ENCODE measurements around the gene SCNN1B. TPM values are rescaled to one million over a fixed set of nuclear protein-coding genes. Genes with fewer than 3 reads are reported as not detected.

Gene SCNN1B
- polyA plus RNA-seq, 12 donors, result 0.07 to 2.6 (median 0.31) TPM; not detected in 4

GRCh38 chr16:23403547-23403946 is 101.4 kb downstream of the SCNN1B start:
- peak; percentile 31 for DNase-seq

GRCh38 chr16:23406024-23406423 is 103.9 kb downstream of the SCNN1B start:
- no peak for DNase-seq

DNA sequence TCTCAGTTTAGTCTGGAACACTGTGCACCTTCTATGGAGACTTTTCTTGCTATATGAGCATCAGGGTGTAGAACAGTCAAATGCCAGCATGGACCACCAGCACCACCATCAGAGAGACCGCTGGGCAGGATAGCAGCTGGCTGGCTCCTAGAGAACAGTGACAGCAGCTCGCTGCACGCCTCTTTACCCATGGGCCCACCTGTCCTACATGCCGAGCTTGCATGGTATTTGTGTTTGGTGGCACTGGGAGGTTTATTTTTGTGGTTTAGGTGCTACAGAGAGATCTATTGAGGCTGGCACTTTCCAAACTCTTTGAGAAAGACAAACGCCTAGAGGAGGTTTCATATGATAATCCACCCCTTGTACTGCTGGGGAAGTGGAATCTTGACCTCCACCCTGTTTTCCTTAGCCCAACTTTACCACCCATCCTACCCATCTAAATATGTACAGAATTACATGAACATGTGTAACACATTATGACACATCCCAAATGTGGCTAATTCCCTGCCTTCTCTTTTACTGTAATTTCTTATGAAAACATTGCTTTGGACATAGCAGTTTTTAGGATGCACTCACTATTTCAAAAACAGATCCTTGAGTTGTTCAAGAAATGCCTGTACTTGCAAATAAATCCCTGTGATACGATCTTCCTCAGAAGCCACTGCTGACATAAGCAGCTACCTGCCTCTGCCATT is 104.6 kb downstream of the SCNN1B start:
- no peak for DNase-seq

DNA sequence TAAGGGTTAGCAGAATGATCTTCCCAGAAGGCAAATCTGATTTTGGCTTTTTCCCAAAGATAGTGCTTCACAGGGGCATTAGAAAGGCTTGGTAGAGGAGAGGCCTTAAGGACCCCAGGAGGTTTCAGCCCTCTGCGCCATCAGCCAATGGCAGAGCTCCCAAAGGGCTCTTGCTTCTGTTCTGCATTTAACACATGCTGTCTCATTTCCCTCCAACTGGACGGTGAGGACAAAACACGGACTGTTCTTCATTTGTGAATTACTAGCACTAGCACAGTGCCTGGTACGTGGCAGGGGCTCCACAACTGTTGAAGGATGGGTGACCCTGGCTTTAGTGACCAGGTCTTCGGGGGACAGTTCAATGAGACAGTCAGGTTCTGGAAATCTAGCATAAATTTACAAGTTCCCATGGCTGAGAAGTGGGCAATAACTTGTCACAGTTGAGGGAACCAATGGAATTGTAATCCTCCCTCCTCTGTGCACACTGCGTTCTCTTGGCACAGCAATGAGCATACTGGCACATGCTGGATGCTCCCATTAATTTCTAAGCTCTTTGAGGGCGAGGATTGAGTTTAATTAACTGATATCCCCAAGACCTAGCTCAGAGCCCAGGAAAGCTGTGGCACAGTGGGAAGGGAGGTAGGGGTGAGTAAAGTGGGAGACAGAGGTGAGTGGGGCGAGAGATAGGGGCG is 105.5 kb downstream of the SCNN1B start:
- DNase-seq, result no peak

DNA sequence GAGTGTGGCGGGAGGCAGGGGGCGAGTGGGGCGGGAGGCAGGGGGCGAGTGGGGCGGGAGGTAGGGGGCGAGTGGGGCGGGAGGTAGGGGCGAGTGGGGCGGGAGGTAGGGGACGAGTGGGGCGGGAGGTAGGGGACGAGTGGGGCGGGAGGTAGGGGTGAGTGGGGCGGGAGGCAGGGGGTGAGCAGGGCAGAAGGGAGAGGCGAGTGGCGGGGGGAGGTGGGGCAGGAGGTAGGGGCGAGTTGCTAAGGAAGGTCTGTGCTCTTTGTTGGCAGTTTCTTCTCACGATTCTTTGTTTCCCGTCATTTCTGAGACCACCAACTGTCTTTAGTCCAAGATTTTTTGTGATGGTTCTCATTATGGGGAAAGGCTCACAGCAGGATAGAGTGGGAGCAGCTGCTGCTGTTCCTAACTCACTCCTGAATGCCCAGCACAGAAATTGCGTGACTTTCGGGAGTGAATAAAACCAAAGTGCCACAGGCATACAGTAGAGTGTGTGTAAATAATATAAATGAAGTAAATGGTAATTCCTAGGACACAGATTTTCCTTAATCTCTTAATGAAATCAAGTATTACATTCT is 106.2 kb downstream of the SCNN1B start:
- DNase-seq, result peak; percentile 25

DNA sequence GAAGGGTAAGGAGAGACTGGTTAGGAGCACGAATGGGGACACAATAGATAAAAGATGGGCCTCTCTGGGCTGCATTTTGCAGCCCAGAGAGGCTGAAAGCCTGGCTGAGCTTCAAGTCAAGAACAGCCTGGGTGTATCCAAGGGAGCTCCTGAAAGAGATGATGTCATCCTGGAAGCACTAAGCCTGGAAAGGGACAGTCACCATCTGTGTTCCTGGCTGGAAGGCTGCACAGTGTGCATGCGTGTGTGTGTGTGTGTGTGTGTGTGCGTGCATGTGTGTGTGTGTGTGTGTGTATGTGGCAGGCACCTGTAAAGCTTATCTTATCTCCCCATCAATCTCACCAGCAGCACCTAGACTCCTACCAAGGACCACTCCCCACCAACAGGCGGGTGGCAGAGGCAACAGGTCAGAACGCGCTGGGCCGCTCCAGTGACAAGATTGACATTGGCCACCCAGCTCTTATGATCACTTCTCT is 106.8 kb downstream of the SCNN1B start:
- peak; percentile 78 for DNase-seq

GRCh38 chr16:23409522-23409921 is 107.4 kb downstream of the SCNN1B start:
- DNase-seq, result no peak

DNA sequence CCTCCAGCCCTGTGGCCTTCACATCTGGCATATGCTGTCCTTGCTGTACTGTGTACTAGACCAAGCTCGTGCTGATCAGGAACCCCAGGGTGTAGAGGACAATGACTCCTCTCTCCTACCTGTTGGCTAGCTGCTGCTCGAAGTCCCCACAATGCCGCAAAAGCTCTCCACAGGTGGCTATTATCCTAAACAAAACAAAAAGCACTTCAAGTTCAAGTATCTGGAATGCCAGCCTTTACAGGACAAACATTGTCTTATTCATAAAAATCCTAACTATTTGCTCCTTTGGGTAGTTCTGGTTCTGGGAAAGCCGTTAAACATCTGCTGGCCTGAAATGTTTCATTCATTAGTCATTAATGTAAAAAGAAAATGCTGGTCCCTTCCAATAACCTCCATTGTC is 108.1 kb downstream of the SCNN1B start:
- DNase-seq, result no peak

DNA sequence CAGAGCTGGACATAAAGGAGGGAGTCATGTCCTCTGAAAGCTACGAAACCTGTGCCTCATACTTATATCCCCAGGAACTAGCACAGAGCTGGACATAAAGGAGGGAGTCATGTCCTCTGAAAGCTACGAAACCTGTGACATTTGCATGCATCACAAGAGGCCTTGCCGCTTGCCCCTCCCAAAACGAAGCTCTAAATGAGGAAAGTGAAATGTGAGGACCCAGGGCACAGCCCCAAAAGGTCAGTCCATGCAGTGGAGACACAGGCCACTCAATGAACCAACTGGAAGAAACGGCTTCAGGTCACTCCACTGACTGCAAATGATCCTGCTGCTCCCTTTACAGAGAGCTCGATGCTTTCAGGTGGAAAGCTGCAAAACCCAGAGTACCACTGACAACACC is 112.6 kb downstream of the SCNN1B start:
- DNase-seq, result no peak

GRCh38 chr16:23416816-23417215 is 114.7 kb downstream of the SCNN1B start:
- no peak for DNase-seq

DNA sequence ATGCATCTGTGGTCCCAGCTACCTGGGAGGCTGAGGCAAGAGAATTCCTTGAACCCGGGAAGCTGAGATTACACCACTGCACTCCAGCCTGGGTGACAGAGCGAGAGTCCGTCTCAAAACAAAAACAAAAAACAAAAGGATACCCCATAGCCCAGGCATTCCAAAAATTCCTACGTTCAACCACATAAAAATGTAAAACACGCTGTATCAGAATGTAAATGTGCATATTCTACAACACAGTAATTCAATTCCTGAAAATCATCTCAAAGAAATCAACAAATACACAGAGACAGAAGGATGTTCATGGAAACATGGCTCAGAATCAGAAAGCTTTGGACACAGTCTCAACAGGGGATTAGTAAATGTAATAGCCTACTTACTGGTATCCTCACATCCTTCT is 117.9 kb downstream of the SCNN1B start:
- DNase-seq, result no peak

DNA sequence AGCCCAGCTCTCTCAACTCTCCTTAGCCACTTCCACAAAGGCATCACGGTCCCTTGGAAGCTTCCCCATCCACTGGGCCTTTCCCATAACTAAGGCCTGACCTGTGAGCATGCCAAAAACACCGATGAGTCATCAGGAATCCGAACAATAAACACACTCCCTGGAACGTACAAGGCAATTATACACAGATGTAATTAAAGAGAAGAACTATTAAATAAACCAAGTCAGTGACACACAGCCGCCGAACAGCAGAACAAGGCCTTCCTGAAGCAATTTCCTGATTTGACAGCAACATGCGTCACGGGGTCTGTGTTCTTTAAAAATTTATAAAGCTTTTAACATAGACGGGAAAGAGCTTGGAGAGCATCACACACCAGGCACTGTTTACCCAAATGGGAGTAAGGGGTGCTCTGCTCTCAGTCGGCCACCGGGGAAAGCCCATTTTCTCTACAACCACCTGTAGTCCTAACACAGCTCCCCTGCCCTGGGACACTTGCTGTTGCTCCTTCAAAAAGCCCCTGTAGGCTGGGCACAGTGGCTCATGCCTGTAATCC is 121.5 kb downstream of the SCNN1B start:
- DNase-seq, result no peak

- DNase-seq, result no peak
These were observed 122.3 kb downstream of the SCNN1B start for GRCh38 chr16:23424292-23424958.

DNA sequence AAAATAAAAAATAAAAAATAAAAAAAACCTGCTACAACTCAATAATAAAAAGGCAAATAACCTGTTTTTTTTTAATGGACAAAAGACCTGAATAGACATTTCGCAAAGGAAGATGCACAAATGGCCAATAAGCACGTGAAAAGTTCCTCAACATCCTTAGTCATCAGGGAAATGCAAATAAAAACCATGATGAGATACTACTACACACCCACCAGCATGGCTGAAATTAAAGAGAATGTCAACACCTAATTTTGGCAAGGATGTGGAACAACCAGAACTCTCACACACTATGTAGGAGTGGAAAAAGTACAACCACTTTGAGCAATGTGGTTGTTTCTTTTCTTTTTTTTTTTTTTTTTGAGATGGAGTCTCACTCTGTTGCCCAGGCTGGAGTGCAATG is 126.2 kb downstream of the SCNN1B start:
- DNase-seq, result no peak

Other genes starting within 250 kb of the SCNN1B start
- 1 to 10 TPM in 11 of 12 donors, not detected in 1; 3.0 to 8.9 (median 6.6) TPM for gene USP31, start 152.8 kb upstream of the SCNN1B start, polyA plus RNA-seq (ENCODE audit: insufficient read length in 12 of 12)
- gene SCNN1G, start 119.6 kb upstream of the SCNN1B start, polyA plus RNA-seq (ENCODE audit: insufficient read length in 12 of 12), result under 1 TPM in 6 of 12 donors, not detected in 6; 0.07 to 0.47 (median 0.28) TPM
- gene COG7, start 150.9 kb downstream of the SCNN1B start, polyA plus RNA-seq (ENCODE audit: insufficient read length in 12 of 12), result 10 to 100 TPM in 11 of 12 donors, not detected in 1; 10.7 to 28.9 (median 15.5) TPM
- gene GGA2, start 208.2 kb downstream of the SCNN1B start, polyA plus RNA-seq (ENCODE audit: insufficient read length in 12 of 12), result 100 to 1,000 TPM in 9 of 12 donors, 10 to 100 TPM in 2, not detected in 1; 49.9 to 167 (median 110) TPM

Measured in muscle of arm (tissue), 12 donors.